Tibial nerve (tissue), 3 donors: Measurements from ENCODE around the gene FABP3.

ENCODE experiments used
- POLR2A ChIP-seq, 2 donors: fragments of 450-650 bp; IDR thresholded peaks; one replicate each; pipeline ENCODE4 v1.6.1; 2017; ENCODE audit warnings: antibody characterized with exemption in 2 of 2, mild to moderate bottlenecking in 2 of 2, moderate library complexity in 2 of 2
- TF ChIP-seq, protein P1 (sequence below), 5 experiments: fragments of 200-600 bp in 3 of 5; fragments of 450-650 bp in 2 of 5; sonication (generic) in 3 of 5; IDR thresholded peaks; one replicate each; pipeline ENCODE4 v1.5.1; 2016 to 2019; ENCODE audit warnings: antibody characterized with exemption in 5 of 5, mild to moderate bottlenecking in 3 of 5, moderate library complexity in 2 of 5

- TF ChIP-seq, protein P1, sequence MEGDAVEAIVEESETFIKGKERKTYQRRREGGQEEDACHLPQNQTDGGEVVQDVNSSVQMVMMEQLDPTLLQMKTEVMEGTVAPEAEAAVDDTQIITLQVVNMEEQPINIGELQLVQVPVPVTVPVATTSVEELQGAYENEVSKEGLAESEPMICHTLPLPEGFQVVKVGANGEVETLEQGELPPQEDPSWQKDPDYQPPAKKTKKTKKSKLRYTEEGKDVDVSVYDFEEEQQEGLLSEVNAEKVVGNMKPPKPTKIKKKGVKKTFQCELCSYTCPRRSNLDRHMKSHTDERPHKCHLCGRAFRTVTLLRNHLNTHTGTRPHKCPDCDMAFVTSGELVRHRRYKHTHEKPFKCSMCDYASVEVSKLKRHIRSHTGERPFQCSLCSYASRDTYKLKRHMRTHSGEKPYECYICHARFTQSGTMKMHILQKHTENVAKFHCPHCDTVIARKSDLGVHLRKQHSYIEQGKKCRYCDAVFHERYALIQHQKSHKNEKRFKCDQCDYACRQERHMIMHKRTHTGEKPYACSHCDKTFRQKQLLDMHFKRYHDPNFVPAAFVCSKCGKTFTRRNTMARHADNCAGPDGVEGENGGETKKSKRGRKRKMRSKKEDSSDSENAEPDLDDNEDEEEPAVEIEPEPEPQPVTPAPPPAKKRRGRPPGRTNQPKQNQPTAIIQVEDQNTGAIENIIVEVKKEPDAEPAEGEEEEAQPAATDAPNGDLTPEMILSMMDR (IDR thresholded peaks at IDR 0.05): no peak
- TF ChIP-seq POLR2A (IDR thresholded peaks at IDR 0.05): no peak
Observed at GRCh38 chr1:31400393-31400792, 27.5 kb upstream of the FABP3 start.
